Ectodermal cell (in vitro differentiated cells): Measurements from ENCODE around the gene TMEM11.

ENCODE experiments used
- H3K27ac ChIP-seq: 2 replicates; pipeline ENCODE4 v1.7.0; 2013; ENCODE audit warnings: mild to moderate bottlenecking, low read depth, low read length; ENCODE audit not compliant: insufficient read depth, poor library complexity, severe bottlenecking
- H3K27me3 ChIP-seq: 2 replicates; pipeline ENCODE4 v1.7.0; 2013; ENCODE audit warnings: mild to moderate bottlenecking, low read length; ENCODE audit not compliant: insufficient read depth, control insufficient read depth, poor library complexity, severe bottlenecking
- H3K36me3 ChIP-seq: one replicate; pipeline ENCODE4 v1.7.0; 2013; ENCODE audit warnings: low read length; ENCODE audit not compliant: control insufficient read depth, insufficient read depth
- H3K4me1 ChIP-seq: one replicate; pipeline ENCODE4 v1.7.0; 2013; ENCODE audit warnings: low read length; ENCODE audit not compliant: control insufficient read depth, insufficient read depth
- H3K4me3 ChIP-seq: 2 replicates; pipeline ENCODE4 v1.7.0; 2013; ENCODE audit warnings: low read depth, low read length, control low read depth; ENCODE audit not compliant: insufficient read depth
- H3K9me3 ChIP-seq: 2 replicates; pipeline ENCODE4 v1.7.0; 2013; ENCODE audit warnings: mild to moderate bottlenecking, low read length, moderate library complexity; ENCODE audit not compliant: control insufficient read depth
- WGBS, 2 experiments: methylation state at CpG; one replicate each; pipeline ENCODE4 v1.1.7; 2013; ENCODE audit warnings: missing lambda C conversion rate in 2 of 2; 5-methylcytosine and 5-hydroxymethylcytosine counted together

TMEM11 gene

DNA sequence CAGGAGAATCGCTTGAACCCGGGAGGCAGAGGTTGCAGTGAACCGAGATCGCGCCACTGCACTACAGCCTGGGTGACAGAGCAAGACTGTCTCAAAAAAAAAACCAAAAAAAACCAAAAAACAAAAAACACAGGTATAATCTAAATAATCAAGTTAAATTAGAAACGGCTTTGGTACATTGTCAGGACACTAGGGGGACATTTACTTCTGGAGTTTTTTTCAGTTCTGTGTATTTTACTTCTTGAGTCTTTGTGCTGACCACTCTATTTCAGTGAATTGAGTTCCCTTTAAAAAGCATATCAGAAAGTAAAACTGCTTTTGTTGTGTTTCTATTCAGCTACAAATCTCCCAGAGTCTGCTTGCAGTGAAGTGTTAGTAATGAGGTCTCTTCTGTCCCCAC, 50.9 kb downstream of the TMEM11 start:
- H3K4me1 ChIP-seq, result no peaks in the 10 kb centered on the region

DNA sequence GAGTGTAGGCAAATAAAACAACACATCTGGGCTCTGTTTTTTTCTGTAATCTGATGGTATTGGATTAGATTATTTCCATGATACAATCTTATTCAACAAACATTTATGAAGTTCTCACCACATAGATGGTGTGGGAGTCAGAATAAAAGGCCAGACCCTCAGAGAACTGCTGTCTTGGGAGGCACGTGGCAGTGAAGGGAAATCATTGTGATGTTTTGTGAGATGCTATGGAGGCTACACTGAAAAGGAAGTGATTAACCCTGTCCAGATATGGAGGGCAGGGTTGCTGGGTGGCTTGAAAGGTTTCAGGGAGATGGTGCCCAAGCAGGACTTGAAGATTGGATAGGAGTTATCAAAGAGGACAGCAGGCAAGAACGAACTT, 51.6 kb downstream of the TMEM11 start:
- H3K36me3 ChIP-seq, result no peaks in the 10 kb centered on the region
- H3K4me1 ChIP-seq, result no peaks in the 10 kb centered on the region
- no peaks in the 10 kb centered on the region for H3K9me3 ChIP-seq
- no peak overlapping the region for H3K27ac ChIP-seq
- WGBS, 2 experiments, result 83 to 97% methylated on average over 1 to 2 of the region's 2 CpGs
- H3K27me3 ChIP-seq, result no peaks in the 10 kb centered on the region
- H3K4me3 ChIP-seq, result no peak overlapping the region

More for the DNA sequence above, 50.9 kb downstream of the TMEM11 start:
- no peak overlapping the region for H3K27ac ChIP-seq
- H3K4me3 ChIP-seq, result no peak overlapping the region
- H3K9me3 ChIP-seq, result no peaks in the 10 kb centered on the region
- no peaks in the 10 kb centered on the region for H3K27me3 ChIP-seq
- 93 to 94% methylated on average over 6 of the region's 6 CpGs for WGBS, 2 experiments
- H3K36me3 ChIP-seq, result no peaks in the 10 kb centered on the region

DNA sequence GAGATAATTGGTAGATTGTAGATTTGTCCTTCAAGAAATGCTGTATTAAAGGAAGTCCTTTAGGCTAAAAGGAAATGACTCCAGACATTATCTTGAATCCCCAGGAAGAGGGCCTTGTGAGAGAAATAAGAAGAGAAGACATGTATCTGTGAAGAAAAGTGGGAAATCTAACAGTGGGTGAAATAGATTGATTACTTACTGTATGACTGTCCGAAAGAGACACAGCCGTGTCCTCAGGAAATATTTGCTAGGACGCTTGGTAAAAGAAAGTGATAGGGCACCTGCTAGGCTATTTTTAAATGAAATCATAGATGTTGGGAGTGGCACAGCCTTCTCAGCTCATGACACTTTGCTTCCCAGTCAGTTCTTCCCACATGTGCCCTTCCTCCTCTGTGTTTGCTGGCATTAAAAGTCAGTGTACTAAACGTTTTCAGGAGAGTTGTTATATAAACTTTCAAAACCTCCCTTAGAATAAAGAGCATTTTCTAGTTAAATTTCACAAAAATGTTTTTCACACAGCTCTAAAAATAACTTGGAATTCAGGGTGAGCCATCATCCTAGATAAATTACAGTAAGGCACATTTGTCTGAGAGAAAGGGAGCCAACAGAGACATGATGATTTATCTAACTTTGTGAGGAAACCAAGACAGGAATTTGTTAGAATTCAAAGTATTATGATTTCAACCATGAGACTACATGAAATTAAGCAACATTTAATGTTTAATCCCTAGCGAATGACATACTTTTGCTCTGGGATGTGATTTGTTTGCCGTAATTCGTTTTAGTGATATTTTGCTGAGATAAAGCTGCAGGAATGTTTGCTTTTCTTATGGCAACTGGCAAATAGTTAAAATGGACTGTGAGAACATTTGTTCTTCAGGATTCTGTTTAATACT, 52.2 kb downstream of the TMEM11 start:
- Histone ChIP-seq H3K27ac (no peak overlapping the region), H3K9me3 (no peaks in the 10 kb centered on the region), H3K4me1 (no peaks in the 10 kb centered on the region), H3K4me3 (no peak overlapping the region), H3K36me3 (no peaks in the 10 kb centered on the region), H3K27me3 (no peaks in the 10 kb centered on the region)
- 81 to 89% methylated on average over 7 of the region's 7 CpGs for WGBS, 2 experiments

DNA sequence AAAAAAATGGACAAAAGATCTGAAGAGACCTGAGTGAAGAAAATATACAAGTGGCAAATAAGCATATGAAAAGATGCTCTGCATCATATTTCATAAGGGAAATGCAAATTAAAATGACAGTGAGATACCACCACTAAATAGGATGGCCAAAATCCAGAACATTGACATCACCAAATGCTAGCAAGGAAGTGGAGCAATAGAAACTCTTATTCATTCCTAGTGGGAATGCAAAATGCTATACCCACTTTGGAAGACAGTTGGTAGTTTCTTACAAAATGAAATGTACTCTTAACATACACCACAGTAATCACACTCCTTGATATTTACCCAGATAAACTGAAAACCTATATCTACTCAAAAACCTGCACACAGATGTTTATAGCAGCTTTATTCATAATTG, 53.6 kb downstream of the TMEM11 start:
- no peaks in the 10 kb centered on the region for H3K36me3 ChIP-seq
- no peaks in the 10 kb centered on the region for H3K9me3 ChIP-seq
- H3K27me3 ChIP-seq, result no peaks in the 10 kb centered on the region
- no peak overlapping the region for H3K27ac ChIP-seq
- H3K4me1 ChIP-seq, result no peaks in the 10 kb centered on the region
- no peak overlapping the region for H3K4me3 ChIP-seq

DNA sequence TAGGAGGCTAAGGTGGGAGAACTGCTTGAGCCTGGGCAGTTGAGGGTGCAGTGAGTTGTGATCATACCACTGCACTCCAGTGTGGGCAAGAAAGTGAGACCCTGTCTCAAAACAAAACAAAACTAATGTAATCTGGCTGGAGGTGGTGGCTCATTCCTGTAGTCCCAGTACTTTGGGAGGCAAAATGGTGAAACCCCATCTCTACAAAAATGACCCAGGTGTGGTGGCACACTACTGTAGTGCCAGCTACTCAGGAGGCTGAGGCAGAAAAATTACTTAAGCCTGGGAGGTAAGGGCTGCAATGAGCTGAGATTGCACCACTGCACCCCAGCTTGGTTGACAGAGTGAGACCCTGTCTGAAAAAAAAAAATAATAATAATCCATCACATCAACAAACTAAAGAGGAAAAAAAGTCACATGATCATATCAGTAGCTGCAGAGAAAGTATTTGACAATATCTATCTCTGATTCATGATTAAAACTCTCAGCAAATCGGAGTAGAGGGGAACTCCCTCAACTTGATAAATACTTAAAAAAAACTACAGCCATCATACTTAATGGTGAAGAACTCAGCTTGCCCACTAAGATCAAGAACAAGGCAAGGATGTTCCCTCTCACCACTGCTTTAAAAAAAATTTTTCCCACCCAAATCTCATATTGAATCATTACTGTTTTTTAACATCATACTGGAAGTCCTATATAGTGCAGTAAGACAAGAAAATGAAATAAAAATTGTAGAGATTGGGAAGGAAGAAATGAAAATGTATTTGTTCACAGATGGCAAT, 56.2 kb downstream of the TMEM11 start:
- 83 to 92% methylated on average over 1 of the region's 1 CpG for WGBS, 2 experiments
- H3K4me1 ChIP-seq, result no peaks in the 10 kb centered on the region
- H3K27ac ChIP-seq, result no peak overlapping the region
- no peaks in the 10 kb centered on the region for H3K36me3 ChIP-seq
- no peak overlapping the region for H3K4me3 ChIP-seq
- no peaks in the 10 kb centered on the region for H3K9me3 ChIP-seq
- no peaks in the 10 kb centered on the region for H3K27me3 ChIP-seq

DNA sequence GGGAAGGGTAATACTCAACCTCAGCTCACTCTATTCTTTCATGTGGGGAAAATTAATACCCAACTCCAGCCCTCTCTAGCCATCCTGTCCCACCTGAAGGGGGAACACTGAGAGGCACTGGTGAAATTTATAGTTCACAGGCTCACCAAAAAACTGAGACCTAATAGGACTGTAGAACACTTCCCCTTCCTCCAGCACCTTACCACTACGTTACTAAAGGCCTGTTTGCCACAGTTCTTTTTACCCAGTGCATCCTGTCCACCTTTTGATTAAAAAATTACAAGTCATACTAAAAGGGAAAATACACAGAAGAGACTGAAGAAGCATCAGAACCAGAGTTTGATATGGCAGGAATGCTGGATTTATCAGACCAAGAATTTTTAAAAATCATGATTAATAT, 61.2 kb downstream of the TMEM11 start:
- H3K27ac ChIP-seq, result no peak overlapping the region
- H3K27me3 ChIP-seq, result no peaks in the 10 kb centered on the region
- no peak overlapping the region for H3K4me3 ChIP-seq
- 84 to 96% methylated on average over 1 of the region's 1 CpG for WGBS, 2 experiments
- H3K4me1 ChIP-seq, result no peaks in the 10 kb centered on the region
- H3K9me3 ChIP-seq, result peaks cover 3% of the 10 kb centered on the region
- peaks cover under 1% of the 10 kb centered on the region for H3K36me3 ChIP-seq

DNA sequence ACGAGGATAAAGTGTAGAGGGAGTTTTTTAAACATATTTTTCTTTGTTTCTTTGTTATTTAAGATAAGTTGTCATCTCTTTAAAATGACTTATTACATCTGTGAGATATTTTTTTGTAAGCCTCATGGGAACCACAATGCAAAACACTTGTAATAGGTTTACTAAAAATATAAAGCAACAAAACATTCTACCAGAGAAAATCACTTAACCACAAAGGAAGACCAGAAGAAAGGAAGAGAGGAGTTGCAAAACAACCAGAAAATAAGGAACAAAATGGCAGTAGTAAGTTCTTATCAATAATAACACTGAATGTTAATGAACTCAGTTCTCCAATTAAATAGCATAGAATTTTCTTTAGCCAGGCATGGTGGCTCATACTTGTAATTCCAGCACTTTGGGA, 64.3 kb downstream of the TMEM11 start:
- H3K9me3 ChIP-seq, result peaks cover 3% of the 10 kb centered on the region
- no peak overlapping the region for H3K27ac ChIP-seq
- H3K36me3 ChIP-seq, result peaks cover 3% of the 10 kb centered on the region
- no peaks in the 10 kb centered on the region for H3K27me3 ChIP-seq
- H3K4me3 ChIP-seq, result no peak overlapping the region
- 100% methylated on average over 1 of the region's 1 CpG; no CpG with 5 or more reads in 1 of the 2 experiments for WGBS, 2 experiments
- H3K4me1 ChIP-seq, result no peaks in the 10 kb centered on the region
